HL-60 (cell line): ENCODE measurements around the gene DOCK9.

Experiments
- DNase-seq, 2 experiments: peaks; one replicate each; pipeline ENCODE4 v3.0.0-alpha.2; 2010 to 2020; ENCODE audit warnings: low read depth in 1 of 2, low spot score in 1 of 2
- H3K27ac ChIP-seq: fragments of 250-450 bp; sonication (Bioruptor Pico); replicated peaks from 2 replicates; pipeline ENCODE4 v1.5.1; 2020; ENCODE audit warnings: mild to moderate bottlenecking, moderate library complexity
- H3K27me3 ChIP-seq: fragments of 250-450 bp; sonication (Bioruptor Pico); 2 replicates; pipeline ENCODE4 v1.5.1; 2021; ENCODE audit warnings: mild to moderate bottlenecking, moderate library complexity; ENCODE audit not compliant: insufficient read depth, poor library complexity, severe bottlenecking
- H3K4me3 ChIP-seq: replicated peaks from 2 replicates; pipeline ENCODE4 v1.5.1; 2011; ENCODE audit warnings: mild to moderate bottlenecking, control low read depth, low read length; ENCODE audit not compliant: insufficient read depth
- CTCF ChIP-seq: IDR thresholded peaks from one replicate; pipeline ENCODE4 v1.5.1; 2011; ENCODE audit warnings: low read length, control low read depth, inconsistent platforms; ENCODE audit not compliant: insufficient read depth
- GABPA ChIP-seq: IDR thresholded peaks from 2 replicates; pipeline ENCODE4 v1.6.1; 2012; ENCODE audit warnings: low read depth
- POLR2AphosphoS5 ChIP-seq: IDR thresholded peaks from 2 replicates; pipeline ENCODE4 v1.6.1; 2012; ENCODE audit warnings: low read depth
- REST ChIP-seq: IDR thresholded peaks from 2 replicates; pipeline ENCODE4 v1.6.1; 2012; ENCODE audit warnings: low read depth; ENCODE audit not compliant: insufficient replicate concordance
- SPI1 ChIP-seq: IDR thresholded peaks from 2 replicates; pipeline ENCODE4 v1.6.1; 2012; ENCODE audit warnings: low read depth, mild to moderate bottlenecking, borderline replicate concordance

The DOCK9 gene

GRCh38 chr13:98826146-98826545 lies 151.7 kb downstream of the DOCK9 start:
- Histone ChIP-seq H3K27ac (no peak overlapping the region), H3K27me3 (peaks cover 14% of the 10 kb centered on the region), H3K4me3 (no peak overlapping the region)
- TF ChIP-seq POLR2AphosphoS5 (no peak), REST (no peak), SPI1 (no peak), CTCF (no peak), GABPA (no peak)
- DNase-seq = no peak

GRCh38 chr13:98825659-98826058 lies 152.2 kb downstream of the DOCK9 start:
- no peak for TF ChIP-seq POLR2AphosphoS5
- TF ChIP-seq GABPA = no peak
- no peak for TF ChIP-seq CTCF
- TF ChIP-seq REST = no peak
- TF ChIP-seq SPI1 = no peak
- no peak overlapping the region for H3K27ac ChIP-seq
- DNase-seq = no peak
- no peak overlapping the region for H3K4me3 ChIP-seq
- H3K27me3 ChIP-seq = peaks cover 14% of the 10 kb centered on the region

- no peak for DNase-seq
- Histone ChIP-seq H3K27ac (no peak overlapping the region), H3K4me3 (no peak overlapping the region), H3K27me3 (peaks cover 16% of the 10 kb centered on the region)
- no peak for TF ChIP-seq GABPA
- TF ChIP-seq POLR2AphosphoS5 = no peak
- no peak for TF ChIP-seq REST
- TF ChIP-seq SPI1 = no peak
- TF ChIP-seq CTCF = no peak
Observed at GRCh38 chr13:98824376-98825160, 153.3 kb downstream of the DOCK9 start.
